ENCODE measurements around the gene GALNT7. TPM values are rescaled to one million over a fixed set of nuclear protein-coding genes. Genes with fewer than 3 reads are reported as not detected.

GALNT7 gene
- total and polyA plus RNA-seq, 10 of the 15 experiments (the other 5 are each of a cell fraction or from before 2014, with no cell fraction given), result 14.2 to 33.2 (median 28.9) TPM

GRCh38 chr4:173371292-173372192 lies 202.9 kb downstream of the GALNT7 start:
- H3K36me3 ChIP-seq (ENCODE audit: control insufficient read depth in 2 of 2, insufficient read depth in 2 of 2, low read length in 1 of 2), result 0 out of 4 replicates have a peak, but pooled peaks cover 0 to 4% of the 10 kb centered on the region in 2 experiments
- peak overlapping the region; percentile 91 for H2AFZ ChIP-seq (ENCODE audit: control insufficient read depth, low read depth, low read length)
- H3K9ac ChIP-seq (ENCODE audit: control insufficient read depth, insufficient read depth, low read length), result peak overlapping the region; percentile 81
- no TSS peak for BruUV-seq (replicated peaks)
- FAIRE-seq, result no peak
- intact Hi-C loops (cut with micrococcal nuclease; ENCODE audit: unreplicated experiment), result loop anchor here (5.0 kb wide), 1 partner anchor 911 kb away; the partner anchor contains the start of genes CEP44 and FBXO8
- H3K4me2 ChIP-seq (ENCODE audit: control insufficient read depth, insufficient read depth), result peak overlapping the region; percentile 19
- peak overlapping the region; percentile 99 for H3K4me3 ChIP-seq
- H3K27ac ChIP-seq (ENCODE audit: control insufficient read depth, insufficient read depth), result peak overlapping the region; percentile 73
- H3K4me1 ChIP-seq (ENCODE audit: control insufficient read depth, insufficient read depth, low read length), result peaks cover 8% of the 10 kb centered on the region
- RAD21 ChIA-PET (ENCODE audit: unreplicated experiment), result interaction anchor here (0.9 to 9.0 kb wide), 6 partner anchors 38 to 201 kb away, joined by 3 to 145 read pairs (median 3); partner anchors contain the start of gene HMGB2
- H3K79me2 ChIP-seq (ENCODE audit: control insufficient read depth, insufficient read depth, low read length), result peaks cover 75% of the 10 kb centered on the region
- H3K27me3 ChIP-seq (replicated peaks in 1 of 2; ENCODE audit: control insufficient read depth in 2 of 2, insufficient read depth in 2 of 2, low read length in 1 of 2), result no peaks in the 10 kb centered on the region
- POLR2A ChIA-PET, result interaction anchor here (0.6 to 14.6 kb wide), 16 partner anchors 12 to 911 kb away, joined by 3 to 472 read pairs (median 4); partner anchors contain the start of genes GALNT7 and HMGB2
- H3K9me3 ChIP-seq (replicated peaks; ENCODE audit: control insufficient read depth, insufficient read depth, low read length), result no peaks in the 10 kb centered on the region
- SMC1A ChIA-PET (ENCODE audit: uncharacterized antibody, unreplicated experiment), result interaction anchor here (0.6 to 13.8 kb wide), 12 partner anchors 9 to 116 kb away, joined by 3 to 232 read pairs (median 4); partner anchors contain the start of gene HMGB2
- no peak for DNase-seq (ENCODE audit: low read depth, low spot score)
- CTCF ChIA-PET, result interaction anchor here (0.8 to 3.9 kb wide), 12 partner anchors 11 to 110 kb away, joined by 3 to 21 read pairs (median 4); no protein-coding TSS in a partner anchor
- ATAC-seq, result peak; percentile 20
- no peaks in the 10 kb centered on the region for H4K20me1 ChIP-seq (ENCODE audit: control insufficient read depth, insufficient read depth)
- in situ Hi-C loops (cut with MboI), result no loop called here
- under 1% methylated on average over 34 of the region's 68 CpGs for WGBS (ENCODE audit: insufficient coverage, insufficient replicate concordance, low lambda C conversion rate, missing lambda C conversion rate)
- TF ChIP-seq RAD21 (IDR thresholded peaks at IDR 0.05; ENCODE audit: insufficient read depth, low read depth, low read length), result no peak
- no peak for TF ChIP-seq SIX5 (IDR thresholded peaks at IDR 0.05; ENCODE audit: low read depth, low read length, severe bottlenecking)
- TF ChIP-seq WRNIP1 (IDR thresholded peaks at IDR 0.05; ENCODE audit: borderline replicate concordance, low read depth, low read length), result no peak
- TF ChIP-seq CHD4 (IDR thresholded peaks at IDR 0.05), result no peak
- TF ChIP-seq, protein P1, sequence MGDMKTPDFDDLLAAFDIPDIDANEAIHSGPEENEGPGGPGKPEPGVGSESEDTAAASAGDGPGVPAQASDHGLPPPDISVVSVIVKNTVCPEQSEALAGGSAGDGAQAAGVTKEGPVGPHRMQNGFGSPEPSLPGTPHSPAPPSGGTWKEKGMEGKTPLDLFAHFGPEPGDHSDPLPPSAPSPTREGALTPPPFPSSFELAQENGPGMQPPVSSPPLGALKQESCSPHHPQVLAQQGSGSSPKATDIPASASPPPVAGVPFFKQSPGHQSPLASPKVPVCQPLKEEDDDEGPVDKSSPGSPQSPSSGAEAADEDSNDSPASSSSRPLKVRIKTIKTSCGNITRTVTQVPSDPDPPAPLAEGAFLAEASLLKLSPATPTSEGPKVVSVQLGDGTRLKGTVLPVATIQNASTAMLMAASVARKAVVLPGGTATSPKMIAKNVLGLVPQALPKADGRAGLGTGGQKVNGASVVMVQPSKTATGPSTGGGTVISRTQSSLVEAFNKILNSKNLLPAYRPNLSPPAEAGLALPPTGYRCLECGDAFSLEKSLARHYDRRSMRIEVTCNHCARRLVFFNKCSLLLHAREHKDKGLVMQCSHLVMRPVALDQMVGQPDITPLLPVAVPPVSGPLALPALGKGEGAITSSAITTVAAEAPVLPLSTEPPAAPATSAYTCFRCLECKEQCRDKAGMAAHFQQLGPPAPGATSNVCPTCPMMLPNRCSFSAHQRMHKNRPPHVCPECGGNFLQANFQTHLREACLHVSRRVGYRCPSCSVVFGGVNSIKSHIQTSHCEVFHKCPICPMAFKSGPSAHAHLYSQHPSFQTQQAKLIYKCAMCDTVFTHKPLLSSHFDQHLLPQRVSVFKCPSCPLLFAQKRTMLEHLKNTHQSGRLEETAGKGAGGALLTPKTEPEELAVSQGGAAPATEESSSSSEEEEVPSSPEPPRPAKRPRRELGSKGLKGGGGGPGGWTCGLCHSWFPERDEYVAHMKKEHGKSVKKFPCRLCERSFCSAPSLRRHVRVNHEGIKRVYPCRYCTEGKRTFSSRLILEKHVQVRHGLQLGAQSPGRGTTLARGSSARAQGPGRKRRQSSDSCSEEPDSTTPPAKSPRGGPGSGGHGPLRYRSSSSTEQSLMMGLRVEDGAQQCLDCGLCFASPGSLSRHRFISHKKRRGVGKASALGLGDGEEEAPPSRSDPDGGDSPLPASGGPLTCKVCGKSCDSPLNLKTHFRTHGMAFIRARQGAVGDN (IDR thresholded peaks at IDR 0.05), result no peak
- no peak for TF ChIP-seq SP1 (IDR thresholded peaks at IDR 0.05; ENCODE audit: low read depth, low read length)
- TF ChIP-seq EGR1 (IDR thresholded peaks at IDR 0.05; ENCODE audit: borderline replicate concordance in 1 of 2, low read depth in 2 of 2, low read length in 2 of 2), result peak in 1 of 2 experiments; percentile 70; a peak in 2 of 3 replicates
- TF ChIP-seq ZNF274 (IDR thresholded peaks at IDR 0.05; ENCODE audit: insufficient read depth, insufficient read length), result no peak
- TF ChIP-seq JUNB (IDR thresholded peaks at IDR 0.05), result no peak
- TF ChIP-seq IKZF1 (conservative IDR thresholded peaks at IDR 0.05), result peak; percentile 57; the same call in 1 of the 2 replicates
- TF ChIP-seq EZH2 (IDR thresholded peaks at IDR 0.05; ENCODE audit: borderline replicate concordance, control insufficient read depth, low read depth, low read length), result no peak
- no peak for TF ChIP-seq MYB (IDR thresholded peaks at IDR 0.05; ENCODE audit: borderline replicate concordance, low read depth, low read length)
- 0 out of 2 replicates have a peak, but pooled peaks have one; percentile 47 for TF ChIP-seq LARP7 (IDR thresholded peaks at IDR 0.05)
- no peak for TF ChIP-seq HSF1 (IDR thresholded peaks at IDR 0.05; ENCODE audit: low read depth, low read length)
- TF ChIP-seq SPI1 (IDR thresholded peaks at IDR 0.05; ENCODE audit: borderline replicate concordance, insufficient read depth, low read depth, low read length), result no peak
- TF ChIP-seq PAX8 (IDR thresholded peaks at IDR 0.05), result no peak
- TF ChIP-seq DPF2 (IDR thresholded peaks at IDR 0.05), result 0 out of 2 replicates have a peak, but pooled peaks have one; percentile 4
- no peak for TF ChIP-seq RBBP5 (conservative IDR thresholded peaks at IDR 0.05)

All from GM12878 (cell line).